HuH-7 (cell line): ENCODE results near the gene MICAL1.

ENCODE experiments used
- DNase-seq: peaks from one replicate; pipeline ENCODE4 v3.0.0; 2011; ENCODE audit warnings: low spot score

MICAL1 gene

DNA sequence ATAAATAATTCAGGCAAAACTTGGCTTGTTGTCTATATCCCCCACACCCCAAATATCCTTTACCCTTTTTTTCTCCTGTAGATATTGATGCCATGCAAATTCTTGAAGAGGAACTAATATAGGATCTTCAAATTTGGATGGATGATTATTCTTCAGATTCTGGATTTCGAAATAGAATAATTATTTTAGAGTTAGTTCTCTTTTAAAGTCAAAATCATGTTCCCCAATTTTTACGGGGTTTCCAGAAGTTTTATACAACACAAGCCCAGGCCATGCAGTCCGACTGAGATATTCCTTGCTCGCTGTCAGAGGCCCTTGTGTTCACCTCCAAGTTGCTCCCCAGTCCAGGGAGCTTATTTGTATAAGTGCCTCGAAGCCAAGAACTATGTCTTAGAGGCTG is 19.5 kb downstream of the MICAL1 start:
- DNase-seq, result no peak

DNA sequence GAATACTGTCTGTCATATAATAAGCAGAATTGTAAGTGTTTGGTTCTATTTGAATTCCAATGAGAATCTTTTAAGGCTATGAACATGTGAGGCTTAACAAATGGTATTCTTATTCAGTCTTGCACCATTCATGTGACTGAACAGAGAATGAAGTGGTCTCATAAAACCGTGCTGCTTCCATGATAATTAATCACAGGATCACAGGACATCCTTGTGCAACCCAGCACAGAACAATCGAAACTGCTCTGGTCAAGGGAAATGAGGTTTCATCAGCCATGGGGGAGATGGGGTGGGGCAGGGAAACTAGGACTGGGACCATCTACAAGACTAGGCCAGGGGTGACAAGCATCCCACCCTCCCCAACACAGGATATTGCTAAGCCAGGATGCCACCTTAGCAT is 21.1 kb downstream of the MICAL1 start:
- DNase-seq, result no peak

DNA sequence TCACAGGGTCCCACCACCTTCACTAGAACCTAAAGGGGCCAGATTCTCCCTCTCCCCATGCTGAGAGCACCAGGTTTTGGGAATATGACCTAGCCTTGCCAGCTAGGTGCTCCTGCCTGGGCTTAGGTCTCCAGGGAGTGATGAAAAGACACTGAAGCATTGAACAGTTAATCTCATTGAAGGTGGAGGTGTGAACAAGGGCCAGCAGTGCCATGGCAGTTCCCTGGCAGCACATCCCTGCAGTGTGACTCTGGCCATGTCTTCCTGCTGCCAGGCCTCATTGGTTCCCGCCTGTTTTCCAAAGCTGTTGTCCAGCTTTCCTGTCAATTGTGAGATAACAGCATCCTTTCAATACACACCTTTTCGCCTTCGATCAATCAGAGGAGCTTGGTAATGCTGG is 26.1 kb downstream of the MICAL1 start:
- no peak for DNase-seq

DNA sequence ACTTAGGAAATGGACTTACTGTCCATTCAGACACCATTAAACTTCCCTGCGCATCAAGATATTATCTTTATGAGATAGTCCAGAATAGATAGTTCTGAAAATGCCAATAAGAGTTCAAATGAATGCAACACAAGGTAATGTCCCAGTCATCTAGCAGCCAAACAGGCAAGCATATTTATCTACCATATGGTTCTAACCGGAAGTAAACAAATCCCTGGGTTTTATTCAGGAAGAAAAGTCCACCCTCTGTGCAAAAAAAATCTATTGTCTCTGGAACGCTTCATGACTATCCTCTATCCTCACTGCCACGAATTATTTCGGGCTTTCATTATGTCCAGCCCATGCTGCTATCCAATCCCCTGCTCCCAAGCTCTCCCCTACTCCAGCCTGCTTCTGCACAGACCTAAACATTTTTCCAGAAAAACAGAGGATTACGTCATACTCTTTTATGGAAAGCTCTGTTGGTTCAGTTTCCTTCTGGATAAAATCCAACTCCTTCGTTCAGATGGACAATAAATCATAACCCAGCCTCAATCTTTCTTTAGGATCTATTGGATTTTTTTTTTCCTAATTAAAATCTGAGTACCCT is 26.6 kb downstream of the MICAL1 start:
- no peak for DNase-seq

DNA sequence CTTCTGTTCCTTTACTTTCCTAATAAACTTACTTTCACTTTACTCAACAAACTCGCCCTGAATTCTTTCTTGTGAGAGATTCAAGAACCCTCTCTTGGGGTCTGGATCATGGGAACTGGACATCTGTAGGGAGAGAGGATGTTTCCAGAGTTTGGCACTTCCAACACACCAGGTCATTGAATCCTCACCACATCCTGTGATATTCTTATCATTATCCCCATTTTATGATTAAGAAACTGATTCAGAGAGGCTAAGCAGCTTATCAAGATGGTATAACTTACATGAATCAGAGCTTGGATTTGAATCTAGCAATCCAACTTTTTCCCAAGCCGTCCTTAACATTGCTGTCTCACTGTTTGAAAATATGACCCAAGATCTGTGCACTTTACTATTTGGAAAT is 30.6 kb downstream of the MICAL1 start:
- DNase-seq, result no peak

DNA sequence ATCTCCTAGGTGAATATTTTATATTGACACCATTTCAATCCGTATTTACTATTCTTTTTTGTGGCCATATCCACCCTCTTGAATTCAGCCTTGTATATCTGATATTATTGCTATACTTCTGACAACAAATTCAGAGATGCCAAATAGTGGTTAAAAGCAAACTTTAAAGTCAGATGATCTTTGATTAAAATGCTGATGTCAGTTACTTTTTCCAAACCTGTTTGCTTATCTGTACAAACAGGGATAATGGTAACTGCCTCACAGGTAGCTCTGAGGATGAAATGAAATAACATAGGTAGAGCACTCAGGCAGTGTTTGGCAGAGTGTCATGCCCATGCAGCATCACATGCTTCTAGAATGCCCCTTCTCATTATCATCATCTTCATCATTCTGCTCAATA is 34.4 kb downstream of the MICAL1 start:
- no peak for DNase-seq

DNA sequence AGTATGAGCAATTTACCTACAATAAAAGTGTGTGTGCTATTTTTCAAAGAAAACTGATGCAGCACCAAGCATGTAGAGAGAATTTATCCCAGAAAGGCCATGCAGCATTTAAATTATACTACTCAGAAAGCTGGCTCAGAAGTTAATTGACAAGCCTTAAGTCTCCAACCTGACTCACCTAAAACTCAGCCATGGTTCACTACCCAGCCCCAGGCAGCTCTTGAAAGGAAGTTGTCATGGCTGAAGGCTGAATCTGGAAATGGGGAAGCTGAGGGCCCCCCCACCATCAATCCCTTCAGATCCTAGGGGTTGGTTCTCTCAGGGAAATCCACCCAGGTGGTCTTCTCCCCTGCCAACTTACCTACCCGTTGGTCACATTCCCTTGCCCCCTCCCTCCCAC is 34.8 kb downstream of the MICAL1 start:
- DNase-seq, result no peak

DNA sequence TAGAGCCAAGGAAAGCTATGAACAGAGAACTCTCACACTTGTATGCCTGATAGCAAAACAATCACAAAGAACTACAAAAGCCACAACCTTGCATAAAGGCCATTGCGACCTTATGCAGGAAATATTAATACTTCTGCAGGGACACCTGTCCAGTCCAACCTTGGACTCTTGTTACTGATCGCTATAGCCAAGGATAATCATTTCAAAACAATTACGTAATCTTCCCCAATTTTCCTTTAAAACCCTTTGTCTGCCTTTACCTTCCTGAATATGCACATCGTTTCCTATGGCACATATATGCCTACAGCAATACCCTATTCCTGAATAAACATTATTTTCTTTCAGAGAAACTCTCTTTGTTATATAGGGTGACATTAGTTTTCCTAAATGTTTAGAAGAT is 37.9 kb downstream of the MICAL1 start:
- no peak for DNase-seq

DNA sequence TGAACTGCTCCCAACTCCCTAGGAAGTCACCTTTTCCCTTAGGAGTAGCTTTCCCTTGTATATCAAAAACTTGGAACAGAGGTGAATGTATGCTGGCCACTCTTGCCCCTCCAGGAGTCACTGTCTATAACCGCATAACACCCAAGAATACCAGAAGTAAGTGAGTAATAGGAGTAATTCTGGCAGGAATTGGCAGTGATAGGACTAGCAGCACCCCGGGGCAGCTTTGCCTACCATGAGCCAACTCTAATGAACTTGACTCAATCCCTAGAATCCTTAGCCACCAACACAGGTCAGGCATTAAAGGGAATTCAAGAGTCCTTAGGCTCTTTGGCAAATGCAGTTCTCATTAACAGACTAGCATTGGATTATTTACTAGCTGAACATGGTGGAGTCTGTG is 44.5 kb downstream of the MICAL1 start:
- DNase-seq, result no peak

DNA sequence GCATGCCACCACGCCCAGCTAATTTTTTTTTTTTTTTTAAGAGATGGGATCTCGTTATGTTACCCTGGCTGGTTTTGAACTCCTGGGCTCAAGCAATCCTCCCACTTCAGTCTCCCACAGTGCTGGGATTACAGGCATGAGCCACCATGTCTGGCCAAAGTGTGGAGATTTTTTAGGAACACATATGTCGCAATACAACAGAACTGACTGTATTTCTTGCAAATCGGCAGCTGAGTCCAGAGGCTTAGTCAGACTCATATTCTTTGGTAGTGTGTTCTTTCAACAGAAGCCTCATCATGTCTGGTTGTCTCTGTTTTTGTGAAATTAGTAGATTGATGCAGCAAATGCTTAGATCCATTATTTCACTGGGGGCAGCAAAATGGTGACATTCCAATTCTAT is 49.4 kb downstream of the MICAL1 start:
- DNase-seq, result no peak

DNA sequence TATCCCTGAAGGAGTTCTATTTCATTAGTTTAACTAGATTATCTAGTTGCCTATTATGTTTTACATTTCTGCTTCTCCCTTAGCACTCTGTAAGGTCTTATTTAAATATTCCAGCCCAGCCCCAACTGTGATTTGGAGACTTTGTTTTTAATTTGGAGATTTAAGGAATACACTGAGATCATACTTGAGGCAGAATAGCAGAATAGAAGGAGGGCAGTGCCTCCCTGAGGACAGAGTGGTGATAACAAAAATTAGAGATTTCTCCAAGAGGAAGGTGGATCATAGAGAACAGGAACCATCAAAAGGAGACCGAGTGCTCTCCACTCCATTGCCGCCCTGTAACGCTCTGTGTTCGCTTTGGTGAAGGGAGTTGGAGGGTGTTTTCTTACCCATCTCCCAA is 58.6 kb downstream of the MICAL1 start:
- no peak for DNase-seq

DNA sequence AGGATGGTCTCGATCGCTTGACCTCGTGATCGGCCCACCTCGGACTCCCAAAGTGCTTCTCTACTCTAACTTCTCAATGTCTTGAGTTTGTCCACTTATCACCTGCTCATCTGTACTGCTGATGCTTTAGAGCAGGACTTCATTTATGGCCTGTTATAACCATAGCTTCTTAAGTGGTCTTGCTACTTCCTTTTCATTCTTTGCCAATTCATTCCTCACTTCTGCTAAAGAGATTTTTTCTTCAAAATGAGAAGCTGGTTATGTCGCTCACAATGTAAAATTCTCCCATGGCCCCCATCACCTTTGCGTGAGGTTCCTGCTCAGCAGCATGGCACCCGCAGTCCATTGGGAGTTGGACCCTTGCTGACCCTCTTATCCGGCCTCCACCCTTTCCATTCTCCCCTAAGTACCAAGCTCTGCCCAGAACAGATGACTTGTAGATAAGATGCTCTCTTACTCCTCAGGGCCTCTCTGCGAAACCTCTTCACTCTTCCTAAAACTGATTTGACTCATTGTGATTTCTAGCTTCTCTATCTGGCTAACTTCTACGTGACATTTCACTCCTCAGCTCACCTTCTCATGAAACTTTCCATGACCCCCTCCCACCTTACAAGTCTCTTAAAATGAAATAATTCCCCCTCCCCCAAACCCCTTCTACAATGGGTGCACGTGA is 59.4 kb downstream of the MICAL1 start:
- no peak for DNase-seq
